Measurements from ENCODE around the gene PTP4A2. TPM values are rescaled to one million over a fixed set of nuclear protein-coding genes. Genes with fewer than 3 reads are reported as not detected.

Gene PTP4A2
- total and polyA plus RNA-seq, 2 of the 13 experiments (the other 11 are each of a cell fraction or from before 2014, with no cell fraction given): 173 to 225 TPM

DNA sequence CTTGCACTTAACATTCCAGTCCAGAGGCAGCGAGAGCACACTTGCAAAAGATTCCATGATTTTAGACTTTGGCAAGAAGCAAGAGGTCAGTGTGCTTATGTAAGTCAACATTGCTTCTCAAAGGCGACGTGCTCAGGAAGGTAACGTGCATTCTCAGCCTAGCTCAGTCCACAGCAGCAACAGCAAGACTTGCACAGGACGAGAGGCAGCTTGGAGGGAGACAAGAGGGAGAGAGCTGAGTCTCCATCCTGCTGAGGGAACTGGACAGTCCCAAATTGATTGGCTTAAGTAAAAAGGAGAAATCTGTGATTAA, 56.5 kb downstream of the PTP4A2 start (continued):
- 0 out of 2 replicates have a peak, but pooled peaks have one; percentile 39 for TF ChIP-seq MTA1 (CRISPR knock-in tag; IDR thresholded peaks at IDR 0.05; ENCODE audit: borderline replicate concordance)
- 0 out of 2 replicates have a peak, but pooled peaks have one; percentile 17 for TF ChIP-seq TARDBP (CRISPR knock-in tag; IDR thresholded peaks at IDR 0.05)
- TF ChIP-seq, protein P1, sequence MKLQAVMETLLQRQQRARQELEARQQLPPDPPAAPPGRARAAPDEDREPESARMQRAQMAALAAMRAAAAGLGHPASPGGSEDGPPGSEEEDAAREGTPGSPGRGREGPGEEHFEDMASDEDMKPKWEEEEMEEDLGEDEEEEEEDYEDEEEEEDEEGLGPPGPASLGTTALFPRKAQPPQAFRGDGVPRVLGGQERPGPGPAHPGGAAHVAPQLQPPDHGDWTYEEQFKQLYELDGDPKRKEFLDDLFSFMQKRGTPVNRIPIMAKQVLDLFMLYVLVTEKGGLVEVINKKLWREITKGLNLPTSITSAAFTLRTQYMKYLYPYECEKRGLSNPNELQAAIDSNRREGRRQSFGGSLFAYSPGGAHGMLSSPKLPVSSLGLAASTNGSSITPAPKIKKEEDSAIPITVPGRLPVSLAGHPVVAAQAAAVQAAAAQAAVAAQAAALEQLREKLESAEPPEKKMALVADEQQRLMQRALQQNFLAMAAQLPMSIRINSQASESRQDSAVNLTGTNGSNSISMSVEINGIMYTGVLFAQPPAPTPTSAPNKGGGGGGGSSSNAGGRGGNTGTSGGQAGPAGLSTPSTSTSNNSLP (IDR thresholded peaks at IDR 0.05; ENCODE audit: low read depth, low read length): 0 out of 2 replicates have a peak, but pooled peaks have one; percentile 45
- no peak for TF ChIP-seq ZNF317 (CRISPR knock-in tag; IDR thresholded peaks at IDR 0.05)
- TF ChIP-seq TBL1XR1 (IDR thresholded peaks at IDR 0.05; ENCODE audit: borderline replicate concordance, low read length, partially characterized antibody): no peak
- TF ChIP-seq ZNF10 (CRISPR knock-in tag; IDR thresholded peaks at IDR 0.05; ENCODE audit: borderline replicate concordance, low read depth): no peak
- no peak for TF ChIP-seq CREB1 (IDR thresholded peaks at IDR 0.05)
- no peak for TF ChIP-seq CREB1 (CRISPR knock-in tag; IDR thresholded peaks at IDR 0.05)
- TF ChIP-seq, protein P2, sequence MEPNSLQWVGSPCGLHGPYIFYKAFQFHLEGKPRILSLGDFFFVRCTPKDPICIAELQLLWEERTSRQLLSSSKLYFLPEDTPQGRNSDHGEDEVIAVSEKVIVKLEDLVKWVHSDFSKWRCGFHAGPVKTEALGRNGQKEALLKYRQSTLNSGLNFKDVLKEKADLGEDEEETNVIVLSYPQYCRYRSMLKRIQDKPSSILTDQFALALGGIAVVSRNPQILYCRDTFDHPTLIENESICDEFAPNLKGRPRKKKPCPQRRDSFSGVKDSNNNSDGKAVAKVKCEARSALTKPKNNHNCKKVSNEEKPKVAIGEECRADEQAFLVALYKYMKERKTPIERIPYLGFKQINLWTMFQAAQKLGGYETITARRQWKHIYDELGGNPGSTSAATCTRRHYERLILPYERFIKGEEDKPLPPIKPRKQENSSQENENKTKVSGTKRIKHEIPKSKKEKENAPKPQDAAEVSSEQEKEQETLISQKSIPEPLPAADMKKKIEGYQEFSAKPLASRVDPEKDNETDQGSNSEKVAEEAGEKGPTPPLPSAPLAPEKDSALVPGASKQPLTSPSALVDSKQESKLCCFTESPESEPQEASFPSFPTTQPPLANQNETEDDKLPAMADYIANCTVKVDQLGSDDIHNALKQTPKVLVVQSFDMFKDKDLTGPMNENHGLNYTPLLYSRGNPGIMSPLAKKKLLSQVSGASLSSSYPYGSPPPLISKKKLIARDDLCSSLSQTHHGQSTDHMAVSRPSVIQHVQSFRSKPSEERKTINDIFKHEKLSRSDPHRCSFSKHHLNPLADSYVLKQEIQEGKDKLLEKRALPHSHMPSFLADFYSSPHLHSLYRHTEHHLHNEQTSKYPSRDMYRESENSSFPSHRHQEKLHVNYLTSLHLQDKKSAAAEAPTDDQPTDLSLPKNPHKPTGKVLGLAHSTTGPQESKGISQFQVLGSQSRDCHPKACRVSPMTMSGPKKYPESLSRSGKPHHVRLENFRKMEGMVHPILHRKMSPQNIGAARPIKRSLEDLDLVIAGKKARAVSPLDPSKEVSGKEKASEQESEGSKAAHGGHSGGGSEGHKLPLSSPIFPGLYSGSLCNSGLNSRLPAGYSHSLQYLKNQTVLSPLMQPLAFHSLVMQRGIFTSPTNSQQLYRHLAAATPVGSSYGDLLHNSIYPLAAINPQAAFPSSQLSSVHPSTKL (CRISPR knock-in tag; IDR thresholded peaks at IDR 0.05): peak; percentile 68
- no peak for TF ChIP-seq KLF16 (CRISPR knock-in tag; IDR thresholded peaks at IDR 0.05)
- peak; percentile 82 for TF ChIP-seq HNF4A (CRISPR knock-in tag; IDR thresholded peaks at IDR 0.05)
- no peak for TF ChIP-seq FOXP1 (IDR thresholded peaks at IDR 0.05)
- TF ChIP-seq FOXP1 (CRISPR knock-in tag; IDR thresholded peaks at IDR 0.05): peak; percentile 31; the same call in 1 of the 2 replicates
- no peak for TF ChIP-seq ZNF124 (CRISPR knock-in tag; IDR thresholded peaks at IDR 0.05)
- no peak for TF ChIP-seq SYNCRIP (IDR thresholded peaks at IDR 0.05; ENCODE audit: insufficient read depth, low read depth, low read length)
- TF ChIP-seq KDM5B (CRISPR knock-in tag; IDR thresholded peaks at IDR 0.05; ENCODE audit: borderline replicate concordance): no peak
- no peak for TF ChIP-seq POGZ (CRISPR knock-in tag; IDR thresholded peaks at IDR 0.05)
- peak; percentile 87 for TF ChIP-seq SALL1 (CRISPR knock-in tag; IDR thresholded peaks at IDR 0.05)
- TF ChIP-seq, protein P3, sequence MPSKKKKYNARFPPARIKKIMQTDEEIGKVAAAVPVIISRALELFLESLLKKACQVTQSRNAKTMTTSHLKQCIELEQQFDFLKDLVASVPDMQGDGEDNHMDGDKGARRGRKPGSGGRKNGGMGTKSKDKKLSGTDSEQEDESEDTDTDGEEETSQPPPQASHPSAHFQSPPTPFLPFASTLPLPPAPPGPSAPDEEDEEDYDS (CRISPR knock-in tag; IDR thresholded peaks at IDR 0.05): no peak
- TF ChIP-seq ELF3 (CRISPR knock-in tag; IDR thresholded peaks at IDR 0.05): no peak
- TF ChIP-seq, protein P4, sequence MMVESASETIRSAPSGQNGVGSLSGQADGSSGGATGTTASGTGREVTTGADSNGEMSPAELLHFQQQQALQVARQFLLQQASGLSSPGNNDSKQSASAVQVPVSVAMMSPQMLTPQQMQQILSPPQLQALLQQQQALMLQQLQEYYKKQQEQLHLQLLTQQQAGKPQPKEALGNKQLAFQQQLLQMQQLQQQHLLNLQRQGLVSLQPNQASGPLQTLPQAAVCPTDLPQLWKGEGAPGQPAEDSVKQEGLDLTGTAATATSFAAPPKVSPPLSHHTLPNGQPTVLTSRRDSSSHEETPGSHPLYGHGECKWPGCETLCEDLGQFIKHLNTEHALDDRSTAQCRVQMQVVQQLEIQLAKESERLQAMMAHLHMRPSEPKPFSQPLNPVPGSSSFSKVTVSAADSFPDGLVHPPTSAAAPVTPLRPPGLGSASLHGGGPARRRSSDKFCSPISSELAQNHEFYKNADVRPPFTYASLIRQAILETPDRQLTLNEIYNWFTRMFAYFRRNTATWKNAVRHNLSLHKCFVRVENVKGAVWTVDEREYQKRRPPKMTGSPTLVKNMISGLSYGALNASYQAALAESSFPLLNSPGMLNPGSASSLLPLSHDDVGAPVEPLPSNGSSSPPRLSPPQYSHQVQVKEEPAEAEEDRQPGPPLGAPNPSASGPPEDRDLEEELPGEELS (CRISPR knock-in tag; IDR thresholded peaks at IDR 0.05): peak; percentile 44; the same call in 1 of the 2 replicates

All from HepG2 (cell line).